Large intestine (tissue), 3 donors: ENCODE data around the gene ATP10A. TPM values are rescaled to one million over a fixed set of nuclear protein-coding genes. Genes with fewer than 3 reads are reported as not detected.

ENCODE experiments used
- DNase-seq, 2 donors: peaks; one replicate each; pipeline versions ENCODE4 v3.0.0 to v3.0.0-alpha.2; 2013
- H3K27ac ChIP-seq: one replicate; pipeline ENCODE4 v1.5.1; 2013; ENCODE audit warnings: low read length
- H3K27me3 ChIP-seq: 2 replicates; pipeline ENCODE4 v1.6.1; 2013; ENCODE audit warnings: low read length; ENCODE audit not compliant: control insufficient read depth, insufficient read depth
- H3K36me3 ChIP-seq: 2 replicates; pipeline ENCODE4 v1.6.1; 2013; ENCODE audit warnings: low read length; ENCODE audit not compliant: control insufficient read depth, insufficient read depth
- H3K4me1 ChIP-seq: one replicate; pipeline ENCODE4 v1.6.1; 2013; ENCODE audit warnings: low read length; ENCODE audit not compliant: control insufficient read depth, insufficient read depth
- H3K4me3 ChIP-seq: one replicate; pipeline ENCODE4 v1.5.1; 2013; ENCODE audit warnings: low read length
- H3K9me3 ChIP-seq: one replicate; pipeline ENCODE4 v1.6.1; 2013; ENCODE audit warnings: mild to moderate bottlenecking, low read depth, low read length, moderate library complexity; ENCODE audit not compliant: control insufficient read depth
- WGBS: methylation state at CpG from one replicate; pipeline ENCODE4 v1.1.5; 2013; ENCODE audit warnings: low lambda C conversion rate; ENCODE audit not compliant: insufficient coverage; 5-methylcytosine and 5-hydroxymethylcytosine counted together
- polyA plus RNA-seq: library from polyadenylated mRNA; unstranded; fragments of 120-200 nt; gene quantifications from one replicate; pipeline ENCODE4 v1.2.1, GENCODE V29; 2013

The ATP10A gene
- polyA plus RNA-seq, 1 donor: 2.2 TPM

DNA sequence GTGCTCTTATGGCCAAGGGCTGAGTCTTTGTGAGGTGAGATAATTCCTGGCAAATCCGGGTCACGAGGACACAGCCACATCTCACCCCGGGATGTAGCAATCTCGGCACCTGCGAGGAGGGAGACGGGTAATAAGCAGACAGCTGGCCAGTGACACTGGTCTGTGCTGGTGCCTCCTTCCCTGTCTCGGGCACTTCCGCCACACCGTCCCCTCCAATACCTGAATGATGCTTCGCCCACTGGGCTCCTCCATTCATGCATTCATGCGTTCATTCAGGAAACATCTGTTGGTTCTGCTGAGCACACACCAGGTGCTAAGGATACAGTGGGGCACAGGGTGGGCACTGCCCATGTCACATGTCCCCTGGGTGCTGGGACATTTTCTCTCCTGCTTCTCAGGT is 60.1 kb downstream of the ATP10A start:
- Histone ChIP-seq H3K4me3 (no peak overlapping the region), H3K27ac (no peak overlapping the region), H3K27me3 (no peaks in the 10 kb centered on the region), H3K4me1 (no peaks in the 10 kb centered on the region), H3K9me3 (no peaks in the 10 kb centered on the region), H3K36me3 (no peaks in the 10 kb centered on the region)
- no peak for DNase-seq
- WGBS: 95% methylated on average over 4 of the region's 11 CpGs

DNA sequence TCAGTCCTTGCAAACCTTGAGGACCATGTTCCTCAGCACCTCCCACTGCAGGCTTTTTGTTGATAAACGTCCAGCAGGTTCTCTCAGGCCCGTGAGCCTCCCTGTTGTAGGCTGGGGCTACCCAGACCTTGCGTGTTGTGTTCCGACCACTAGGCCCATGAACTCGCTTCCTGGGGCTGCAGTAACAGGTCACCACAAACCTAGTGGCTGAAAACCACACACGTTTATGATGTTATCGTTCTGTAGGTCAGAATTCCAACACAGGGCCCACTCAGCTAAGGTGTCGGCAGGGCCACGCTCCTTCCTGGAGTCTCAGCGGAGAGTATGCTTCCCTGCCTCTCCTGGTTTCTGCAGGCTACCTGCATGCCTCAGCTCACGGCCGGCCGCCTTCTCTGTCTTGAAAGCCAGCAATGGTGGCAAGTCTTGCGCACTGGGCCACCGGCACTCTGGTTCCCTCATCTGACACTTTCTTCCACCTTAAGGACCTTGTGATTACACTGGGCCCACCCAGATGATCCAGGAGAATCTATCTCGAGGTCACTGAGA is 60.8 kb downstream of the ATP10A start:
- 60% methylated on average over 2 of the region's 16 CpGs for WGBS

DNA sequence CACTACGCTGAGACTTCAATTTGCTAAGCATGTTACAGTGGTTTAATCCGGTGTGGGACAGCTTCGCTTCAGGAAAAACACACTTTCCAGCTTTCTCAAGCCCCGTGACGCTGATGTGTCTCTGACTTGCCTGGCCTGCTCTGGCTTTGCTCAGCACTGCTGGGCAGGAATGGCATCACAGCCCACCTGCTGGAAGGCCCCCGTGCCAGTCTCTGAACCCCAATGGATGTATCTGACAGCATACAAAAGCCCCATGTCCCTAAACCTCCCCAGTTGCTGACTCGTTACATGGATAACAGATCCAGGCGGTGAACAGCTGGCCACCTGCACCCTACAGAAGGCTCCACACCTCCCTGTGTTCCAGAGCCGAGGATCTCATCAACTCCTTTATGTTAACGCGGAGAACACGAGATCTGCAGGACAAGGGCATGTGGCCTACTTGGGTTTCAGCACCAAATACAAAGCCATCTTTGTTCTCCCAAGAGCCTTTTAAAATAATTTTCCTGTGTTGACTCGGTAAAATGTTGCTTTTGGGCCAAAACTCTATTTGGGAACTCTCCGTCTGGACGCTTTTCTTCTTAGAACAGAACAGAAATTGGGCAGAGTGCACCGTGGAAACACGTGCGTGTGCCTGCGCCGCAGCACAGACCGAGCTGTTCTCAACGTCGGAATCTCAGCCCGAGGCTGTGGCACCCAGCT is 61.4 kb downstream of the ATP10A start:
- Histone ChIP-seq H3K27ac (no peak overlapping the region), H3K36me3 (no peaks in the 10 kb centered on the region)
- WGBS: 100% methylated on average over 2 of the region's 24 CpGs

More for the DNA sequence above, 60.8 kb downstream of the ATP10A start:
- Histone ChIP-seq H3K27ac (no peak overlapping the region), H3K4me3 (no peak overlapping the region), H3K9me3 (no peaks in the 10 kb centered on the region), H3K36me3 (no peaks in the 10 kb centered on the region), H3K27me3 (no peaks in the 10 kb centered on the region), H3K4me1 (no peaks in the 10 kb centered on the region)
- DNase-seq: no peak

DNA sequence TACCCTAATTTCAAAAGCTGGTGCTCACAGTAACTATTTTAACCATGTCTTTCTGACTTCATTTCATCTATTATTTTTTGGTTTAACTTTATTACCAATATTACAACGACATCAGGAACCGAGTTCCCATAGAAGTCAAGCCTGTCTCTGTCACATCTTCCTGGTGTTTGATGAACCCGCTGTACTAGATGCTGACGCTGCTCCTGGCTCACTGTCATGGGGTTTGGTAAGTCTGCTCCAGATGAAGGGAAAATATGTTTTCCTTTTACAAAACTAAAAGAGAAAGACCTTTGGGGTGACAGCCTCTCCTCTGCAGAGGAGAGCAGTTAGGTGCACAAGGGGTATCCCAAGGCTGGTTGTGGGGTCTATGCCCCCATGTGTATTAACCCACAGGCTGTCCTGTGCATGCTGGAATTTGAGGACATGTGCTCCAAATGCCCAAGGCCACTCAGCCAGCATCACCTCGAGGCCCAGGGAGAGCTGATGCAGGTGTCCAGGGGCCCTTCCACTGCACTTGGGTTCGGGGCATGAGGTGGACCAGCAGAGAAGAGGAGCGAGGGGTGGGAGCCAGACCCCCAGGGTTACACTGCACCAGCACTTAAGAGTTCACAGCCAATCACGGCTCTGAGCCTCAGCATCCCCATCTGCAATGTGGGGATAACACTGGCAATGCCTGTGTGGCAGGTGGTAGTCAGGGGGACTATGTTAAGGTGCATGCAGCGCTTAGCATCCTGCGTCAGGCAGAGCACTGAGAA is 62.2 kb downstream of the ATP10A start:
- Histone ChIP-seq H3K27ac (no peak overlapping the region), H3K9me3 (no peaks in the 10 kb centered on the region), H3K36me3 (no peaks in the 10 kb centered on the region), H3K4me3 (no peak overlapping the region), H3K27me3 (no peaks in the 10 kb centered on the region), H3K4me1 (no peaks in the 10 kb centered on the region)
- WGBS: no CpG with 5 or more reads among the region's 10 CpGs
- DNase-seq: no peak

More for the DNA sequence above, 61.4 kb downstream of the ATP10A start:
- H3K4me3 ChIP-seq: no peak overlapping the region
- H3K27me3 ChIP-seq: no peaks in the 10 kb centered on the region
- no peaks in the 10 kb centered on the region for H3K9me3 ChIP-seq
- H3K4me1 ChIP-seq: no peaks in the 10 kb centered on the region
- DNase-seq: no peak

DNA sequence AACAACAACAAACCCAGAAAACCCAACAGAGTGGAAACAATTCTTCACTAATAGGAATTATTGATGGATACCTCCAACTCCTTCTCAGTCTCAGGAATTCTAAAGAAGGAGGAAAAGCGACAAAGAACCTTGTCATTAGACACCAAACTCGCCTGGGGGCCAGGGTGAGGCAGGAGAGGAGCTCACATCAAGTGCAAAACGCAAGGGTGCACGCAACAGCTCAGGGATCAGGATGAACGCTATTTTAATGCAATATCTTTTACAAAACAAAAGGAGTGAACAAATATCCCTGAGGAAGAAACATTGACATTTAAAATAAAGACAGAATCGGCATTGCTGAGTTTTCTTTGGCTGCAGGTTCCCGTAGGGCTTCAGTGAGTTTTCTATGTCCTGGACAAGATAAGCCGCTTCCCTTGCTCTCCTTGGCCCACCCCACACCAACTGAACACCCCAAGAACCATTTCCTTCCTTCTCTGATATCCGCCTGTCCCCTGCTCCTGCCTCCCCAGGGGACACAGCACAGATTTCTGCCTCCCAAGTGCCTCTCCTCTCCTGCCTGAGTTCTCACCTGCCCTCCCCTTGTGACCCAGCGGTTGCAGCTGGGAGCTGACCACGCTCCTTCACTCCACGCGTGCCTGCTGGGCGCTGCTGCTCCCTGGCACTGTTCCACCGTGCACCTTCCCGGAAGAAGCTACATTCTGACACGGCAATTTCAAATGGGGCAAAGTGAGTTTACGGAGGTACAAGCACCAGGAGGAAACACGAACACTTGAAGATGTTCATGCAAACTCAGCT is 63.0 kb downstream of the ATP10A start:
- DNase-seq: no peak
- 72% methylated on average over 4 of the region's 19 CpGs for WGBS
- H3K27ac ChIP-seq: no peak overlapping the region
- no peak overlapping the region for H3K4me3 ChIP-seq
- H3K36me3 ChIP-seq: no peaks in the 10 kb centered on the region
- no peaks in the 10 kb centered on the region for H3K4me1 ChIP-seq
- H3K9me3 ChIP-seq: no peaks in the 10 kb centered on the region
- H3K27me3 ChIP-seq: no peaks in the 10 kb centered on the region

DNA sequence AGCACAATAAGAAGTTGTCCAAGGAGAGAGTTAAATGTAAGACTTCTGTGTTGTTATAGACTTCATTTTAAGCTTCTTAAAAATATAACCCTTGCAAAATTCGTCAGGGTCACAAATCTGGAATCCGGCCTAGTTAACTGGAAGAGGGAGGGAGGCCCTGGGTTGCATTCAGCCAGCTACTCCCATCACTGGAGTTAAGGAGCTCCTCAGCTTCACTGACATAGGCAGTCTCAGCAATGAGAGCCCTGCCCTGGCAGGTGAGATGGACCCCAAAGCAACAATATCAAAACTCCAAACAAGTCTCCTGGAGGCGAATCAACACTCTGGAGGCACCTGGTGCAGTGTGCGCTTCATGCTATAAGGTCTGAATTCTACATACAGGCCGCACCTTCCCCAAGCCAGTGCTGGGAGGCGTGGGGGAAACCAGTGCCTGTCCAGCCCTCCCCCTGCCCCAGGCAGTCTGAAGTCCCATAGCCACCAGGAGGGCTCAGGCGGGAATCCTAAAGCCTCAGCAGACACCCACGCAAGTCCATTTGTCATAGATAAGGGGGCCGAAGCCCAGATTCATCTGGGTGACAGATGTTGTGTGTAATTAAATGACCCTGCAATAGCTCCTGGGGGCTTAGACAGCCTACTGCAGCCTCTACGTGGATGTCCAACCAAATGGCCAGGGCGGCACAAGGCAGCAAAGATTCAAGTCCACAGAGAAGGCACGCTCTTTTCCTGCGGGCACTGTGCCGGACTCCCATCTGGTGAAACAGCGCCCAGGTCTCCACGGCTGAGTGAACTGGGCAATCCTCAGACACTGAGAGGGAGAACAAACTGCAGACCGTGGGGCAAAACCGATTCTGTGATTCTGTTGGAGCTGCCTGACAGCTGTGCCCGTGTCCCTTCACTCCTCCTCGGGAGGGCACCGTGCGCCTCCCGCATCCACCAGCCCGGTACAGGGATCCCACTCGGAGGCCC is 64.9 kb downstream of the ATP10A start:
- Histone ChIP-seq H3K27me3 (no peaks in the 10 kb centered on the region), H3K36me3 (no peaks in the 10 kb centered on the region), H3K27ac (no peak overlapping the region), H3K4me3 (no peak overlapping the region), H3K9me3 (no peaks in the 10 kb centered on the region), H3K4me1 (no peaks in the 10 kb centered on the region)
- WGBS: no CpG with 5 or more reads among the region's 25 CpGs
- DNase-seq: no peak

GRCh38 chr15:25797511-25797935 is 65.6 kb downstream of the ATP10A start:
- 100% methylated on average over 1 of the region's 8 CpGs for WGBS
- H3K27me3 ChIP-seq: no peaks in the 10 kb centered on the region
- no peak for DNase-seq
- H3K9me3 ChIP-seq: no peaks in the 10 kb centered on the region
- H3K27ac ChIP-seq: no peak overlapping the region
- H3K36me3 ChIP-seq: no peaks in the 10 kb centered on the region
- no peaks in the 10 kb centered on the region for H3K4me1 ChIP-seq
- H3K4me3 ChIP-seq: no peak overlapping the region

DNA sequence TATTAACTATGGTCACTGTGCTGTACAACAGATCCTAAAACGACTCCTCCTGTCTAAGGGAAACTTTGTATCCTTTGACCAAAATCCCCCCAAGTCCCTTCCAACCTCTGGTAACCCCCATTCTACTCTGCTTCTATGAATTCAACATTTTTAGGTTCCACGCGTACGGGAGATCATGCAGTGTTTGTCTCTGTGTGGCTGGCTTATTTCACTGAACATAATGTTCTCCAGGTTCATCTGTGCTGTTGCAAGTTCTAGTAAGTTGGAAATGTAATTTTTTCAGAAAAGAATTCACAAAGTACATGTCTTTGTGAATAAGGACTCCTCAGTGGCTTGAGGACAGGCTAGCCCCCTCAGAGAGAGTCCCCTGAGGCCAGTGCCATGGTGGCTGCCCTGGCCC is 66.1 kb downstream of the ATP10A start:
- Histone ChIP-seq H3K27ac (no peak overlapping the region), H3K27me3 (no peaks in the 10 kb centered on the region), H3K4me1 (no peaks in the 10 kb centered on the region), H3K9me3 (no peaks in the 10 kb centered on the region), H3K4me3 (no peak overlapping the region), H3K36me3 (no peaks in the 10 kb centered on the region)
- 100% methylated on average over 2 of the region's 4 CpGs for WGBS
- DNase-seq: no peak

GRCh38 chr15:25796395-25796794 is 66.7 kb downstream of the ATP10A start:
- DNase-seq: no peak
- no CpG with 5 or more reads among the region's 7 CpGs for WGBS
- H3K27ac ChIP-seq: no peak overlapping the region

More at GRCh38 chr15:25796395-25796794, 66.7 kb downstream of the ATP10A start:
- Histone ChIP-seq H3K4me3 (no peak overlapping the region), H3K36me3 (no peaks in the 10 kb centered on the region), H3K9me3 (no peaks in the 10 kb centered on the region), H3K27me3 (no peaks in the 10 kb centered on the region), H3K4me1 (no peaks in the 10 kb centered on the region)
